ENCODE results near the gene DTD1. TPM values are rescaled to one million over a fixed set of nuclear protein-coding genes. Genes with fewer than 3 reads are reported as not detected.

Gene DTD1
- total RNA-seq, 1 experiment from 2014 or later, result 109 TPM

- H3K36me3 ChIP-seq (ENCODE audit: control insufficient read depth, insufficient read depth, low read length), result no peaks in the 10 kb centered on the region
- H3K27ac Mint-ChIP-seq (ENCODE audit: unreplicated experiment), result no peak overlapping the region
- CTCF ChIA-PET, result no interaction called here
- no peak for TF ChIP-seq CTCF (IDR thresholded peaks at IDR 0.05; ENCODE audit: insufficient read depth in 1 of 2, low read depth in 1 of 2, low read length in 1 of 2, severe bottlenecking in 1 of 2, unreplicated experiment in 1 of 2)
- no peaks in the 10 kb centered on the region for H3K4me1 ChIP-seq
- no peak overlapping the region for H3K4me3 Mint-ChIP-seq (ENCODE audit: unreplicated experiment)
- BruUV-seq (replicated peaks), result no TSS peak
- H3K4me1 Mint-ChIP-seq (ENCODE audit: low read depth, unreplicated experiment), result no peaks in the 10 kb centered on the region
- no peaks in the 10 kb centered on the region for H3K27me3 Mint-ChIP-seq (ENCODE audit: insufficient read depth, unreplicated experiment)
- H3K9me3 ChIP-seq, result no peaks in the 10 kb centered on the region
- H3K4me3 ChIP-seq (ENCODE audit: low read depth, low read length), result no peak overlapping the region
- POLR2A ChIA-PET, result no interaction called here
- H3K9me3 Mint-ChIP-seq (ENCODE audit: unreplicated experiment), result no peaks in the 10 kb centered on the region
- intact Hi-C loops (cut with micrococcal nuclease; ENCODE audit: unreplicated experiment), result no loop called here
- no peaks in the 10 kb centered on the region for H3K27me3 ChIP-seq (replicated peaks; ENCODE audit: control insufficient read depth, insufficient read depth, low read length)
- peaks cover 5% of the 10 kb centered on the region for H3K36me3 Mint-ChIP-seq (ENCODE audit: insufficient read depth, unreplicated experiment)
- DNase-seq, result no peak
These were observed 137.1 kb downstream of the DTD1 start for GRCh38 chr20:18724788-18725464.

DNA sequence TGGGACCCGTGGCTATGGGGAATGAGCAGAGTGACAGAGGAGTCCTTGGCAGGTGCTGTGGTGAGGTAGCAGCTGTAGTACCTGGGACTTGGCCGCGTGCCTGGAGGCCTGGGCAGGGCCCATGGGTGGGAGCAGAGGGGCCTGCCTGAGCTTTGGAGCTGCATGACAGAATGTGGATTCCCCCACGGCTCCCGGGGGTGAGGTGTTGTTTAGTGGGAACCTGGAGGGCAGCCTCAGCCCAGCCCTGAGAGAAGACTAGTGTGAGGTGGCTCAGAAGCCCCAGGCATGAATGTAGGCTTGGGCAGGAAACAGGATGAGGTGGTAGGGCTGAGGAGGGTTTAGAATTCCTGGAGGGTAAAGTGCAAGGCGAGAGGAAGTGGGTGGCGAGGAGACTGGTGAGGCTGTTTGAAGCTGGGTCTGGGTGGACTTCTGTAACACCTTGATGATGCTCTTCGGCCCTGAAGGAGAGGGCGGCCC, 139.2 kb downstream of the DTD1 start:
- Mint-ChIP-seq H3K27ac (ENCODE audit: unreplicated experiment) (no peak overlapping the region), H3K27me3 (ENCODE audit: insufficient read depth, unreplicated experiment) (no peaks in the 10 kb centered on the region), H3K4me3 (ENCODE audit: unreplicated experiment) (no peak overlapping the region), H3K36me3 (ENCODE audit: insufficient read depth, unreplicated experiment) (peaks cover 6% of the 10 kb centered on the region), H3K4me1 (ENCODE audit: low read depth, unreplicated experiment) (no peaks in the 10 kb centered on the region), H3K9me3 (ENCODE audit: unreplicated experiment) (no peaks in the 10 kb centered on the region)
- no peak for DNase-seq
- Histone ChIP-seq H3K4me1 (no peaks in the 10 kb centered on the region), H3K27me3 (replicated peaks; ENCODE audit: control insufficient read depth, insufficient read depth, low read length) (no peaks in the 10 kb centered on the region), H3K36me3 (ENCODE audit: control insufficient read depth, insufficient read depth, low read length) (no peaks in the 10 kb centered on the region), H3K4me3 (ENCODE audit: low read depth, low read length) (no peak overlapping the region), H3K9me3 (no peaks in the 10 kb centered on the region)
- ChIA-PET POLR2A (no interaction called here), CTCF (no interaction called here)
- no TSS peak for BruUV-seq (replicated peaks)
- intact Hi-C loops (cut with micrococcal nuclease; ENCODE audit: unreplicated experiment), result no loop called here
- TF ChIP-seq CTCF (IDR thresholded peaks at IDR 0.05; ENCODE audit: insufficient read depth in 1 of 2, low read depth in 1 of 2, low read length in 1 of 2, severe bottlenecking in 1 of 2, unreplicated experiment in 1 of 2), result no peak

- no peak for DNase-seq
- Mint-ChIP-seq H3K27ac (ENCODE audit: unreplicated experiment) (no peak overlapping the region), H3K36me3 (ENCODE audit: insufficient read depth, unreplicated experiment) (peaks cover 6% of the 10 kb centered on the region), H3K9me3 (ENCODE audit: unreplicated experiment) (no peaks in the 10 kb centered on the region), H3K4me1 (ENCODE audit: low read depth, unreplicated experiment) (no peaks in the 10 kb centered on the region), H3K27me3 (ENCODE audit: insufficient read depth, unreplicated experiment) (no peaks in the 10 kb centered on the region), H3K4me3 (ENCODE audit: unreplicated experiment) (no peak overlapping the region)
- Histone ChIP-seq H3K4me3 (ENCODE audit: low read depth, low read length) (no peak overlapping the region), H3K9me3 (no peaks in the 10 kb centered on the region), H3K36me3 (ENCODE audit: control insufficient read depth, insufficient read depth, low read length) (no peaks in the 10 kb centered on the region), H3K27me3 (replicated peaks; ENCODE audit: control insufficient read depth, insufficient read depth, low read length) (no peaks in the 10 kb centered on the region), H3K4me1 (no peaks in the 10 kb centered on the region)
- CTCF ChIA-PET, result interaction anchor here (1.1 kb wide), 1 partner anchor 96 kb away, joined by 3 read pairs; no protein-coding TSS in a partner anchor
- intact Hi-C loops (cut with micrococcal nuclease; ENCODE audit: unreplicated experiment), result no loop called here
- POLR2A ChIA-PET, result no interaction called here
- no TSS peak for BruUV-seq (replicated peaks)
- TF ChIP-seq CTCF (IDR thresholded peaks at IDR 0.05; ENCODE audit: insufficient read depth in 1 of 2, low read depth in 1 of 2, low read length in 1 of 2, severe bottlenecking in 1 of 2, unreplicated experiment in 1 of 2), result no peak
These were observed 140.5 kb downstream of the DTD1 start for GRCh38 chr20:18728165-18728869.

All from Caco-2 (cell line).